Amniotic epithelial cell (primary cell): Measurements from ENCODE around the gene ZNF670.
"Not testable (repeated sequence)": the region's sequence is repeated elsewhere in the genome, so short reads cannot be mapped to it uniquely, and the experiment has no call there.

Source experiments
- DNase-seq: peaks from one replicate; pipeline ENCODE4 v3.0.0-alpha.2; 2010; ENCODE audit warnings: low read depth

The ZNF670 gene

GRCh38 chr1:247037511-247038320 lies 40.9 kb downstream of the ZNF670 start:
- DNase-seq = no peak

- not testable (repeated sequence) for DNase-seq
Observed at GRCh38 chr1:247032306-247032705, 46.3 kb downstream of the ZNF670 start.
